IMR-90 (cell line): ENCODE measurements around the gene RTN4IP1. TPM values are rescaled to one million over a fixed set of nuclear protein-coding genes. Genes with fewer than 3 reads are reported as not detected.

Experiments
- ATAC-seq: fragments of 200-7000 bp; cut with Tn5 transposase; 2 replicates; pipeline ENCODE4 v1.9.1; 2020; ENCODE audit warnings: low read depth, mild to moderate bottlenecking, moderate library complexity
- BruUV-seq: library from RNA; stranded (reverse); fragments of 400-500 nt; replicated peaks from 2 replicates; lab custom pipeline; 2021; lab: Mats Ljungman, UMichigan
- CTCF ChIA-PET: fragments of 300-600 bp; formaldehyde crosslinking; extraction: SDS; loops from one replicate; lab custom pipeline; 2021; ENCODE audit warnings: antibody characterized with exemption; lab: Yijun Ruan, JAX
- POLR2A ChIA-PET: fragments of 300-600 bp; sonication (Branson Sonifier 250); formaldehyde crosslinking; loops from one replicate; lab custom pipeline; 2022; ENCODE audit warnings: antibody characterized with exemption; ENCODE audit not compliant: unreplicated experiment; lab: Charles Lee
- DNase-seq: peaks from one replicate; pipeline ENCODE4 v3.0.0; 2013
- H2AFZ ChIP-seq: replicated peaks from 2 replicates; pipeline ENCODE3; 2013; ENCODE audit warnings: low read length, mild to moderate bottlenecking; ENCODE audit not compliant: poor library complexity
- H2AK5ac ChIP-seq: 2 replicates; pipeline ENCODE4 v1.6.1; 2013; ENCODE audit warnings: low read depth, low read length, inconsistent platforms
- H2AK9ac ChIP-seq: replicated peaks from 2 replicates; pipeline ENCODE3; 2013; ENCODE audit warnings: mild to moderate bottlenecking, low read depth, low read length, moderate library complexity; ENCODE audit not compliant: poor library complexity
- H2BK120ac ChIP-seq: 2 replicates; pipeline ENCODE4 v1.6.1; 2013; ENCODE audit warnings: low read depth, low read length, inconsistent platforms
- H2BK15ac ChIP-seq: 3 replicates; pipeline ENCODE4 v1.6.1; 2013; ENCODE audit warnings: low read depth, low read length, inconsistent platforms
- H2BK20ac ChIP-seq: 2 replicates; pipeline ENCODE4 v1.6.1; 2013; ENCODE audit warnings: low read depth, mild to moderate bottlenecking, inconsistent platforms, low read length, moderate library complexity
- H2BK5ac ChIP-seq: 2 replicates; pipeline ENCODE4 v1.6.1; 2013; ENCODE audit warnings: mild to moderate bottlenecking, low read depth, low read length, inconsistent platforms; ENCODE audit not compliant: poor library complexity, severe bottlenecking
- H3K14ac ChIP-seq: replicated peaks from 2 replicates; pipeline ENCODE4 v1.6.1; 2013; ENCODE audit warnings: low read depth, low read length, inconsistent platforms
- H3K18ac ChIP-seq: 2 replicates; pipeline ENCODE4 v1.6.1; 2013; ENCODE audit warnings: low read depth, low read length, control low read depth
- H3K23ac ChIP-seq: 2 replicates; pipeline ENCODE4 v1.6.1; 2013; ENCODE audit warnings: low read depth, low read length, inconsistent platforms
- H3K27ac ChIP-seq: 2 replicates; pipeline ENCODE4 v1.5.1; 2013; ENCODE audit warnings: mild to moderate bottlenecking, control low read depth, low read length; ENCODE audit not compliant: insufficient read depth
- H3K27me3 ChIP-seq: 2 replicates; pipeline ENCODE4 v1.6.1; 2013; ENCODE audit warnings: low read length; ENCODE audit not compliant: control insufficient read depth, insufficient read depth
- H3K36me3 ChIP-seq: 2 replicates; pipeline ENCODE4 v1.6.1; 2013; ENCODE audit warnings: low read length, mixed read lengths; ENCODE audit not compliant: control insufficient read depth, insufficient read depth
- H3K4ac ChIP-seq: 2 replicates; pipeline ENCODE4 v1.6.1; 2013; ENCODE audit warnings: low read depth, low read length, inconsistent platforms
- H3K4me1 ChIP-seq: 2 replicates; pipeline ENCODE4 v1.6.1; 2013; ENCODE audit warnings: low read length, mixed read lengths; ENCODE audit not compliant: control insufficient read depth, insufficient read depth
- H3K4me2 ChIP-seq: 2 replicates; pipeline ENCODE4 v1.6.1; 2013; ENCODE audit warnings: low read depth, mild to moderate bottlenecking, control low read depth, low read length, moderate library complexity
- H3K4me3 ChIP-seq: 2 replicates; pipeline ENCODE4 v1.5.1; 2013; ENCODE audit warnings: low read depth, mild to moderate bottlenecking, control low read depth, low read length, moderate library complexity; ENCODE audit not compliant: insufficient read depth
- H3K56ac ChIP-seq: 2 replicates; pipeline ENCODE4 v1.6.1; 2013; ENCODE audit warnings: low read length, inconsistent platforms; ENCODE audit not compliant: insufficient read depth; ENCODE audit errors: extremely low read depth
- H3K79me1 ChIP-seq, 2 experiments: 2 replicates each; pipeline ENCODE4 v1.6.1; 2013; ENCODE audit warnings: low read length in 2 of 2, inconsistent platforms in 1 of 2, low read depth in 1 of 2
- H3K9ac ChIP-seq: 2 replicates; pipeline ENCODE4 v1.6.1; 2013; ENCODE audit warnings: low read depth, low read length, control low read depth
- H3K9me1 ChIP-seq: 2 replicates; pipeline ENCODE4 v1.6.1; 2013; ENCODE audit warnings: low read length, inconsistent platforms; ENCODE audit not compliant: insufficient read depth
- H3K9me3 ChIP-seq: 2 replicates; pipeline ENCODE4 v1.6.1; 2013; ENCODE audit warnings: low read length; ENCODE audit not compliant: control insufficient read depth, insufficient read depth
- H4K20me1 ChIP-seq: 2 replicates; pipeline ENCODE4 v1.6.1; 2013; ENCODE audit warnings: low read length, inconsistent platforms; ENCODE audit not compliant: insufficient read depth
- H4K5ac ChIP-seq: 2 replicates; pipeline ENCODE4 v1.6.1; 2013; ENCODE audit warnings: mild to moderate bottlenecking, low read depth, low read length, control low read depth
- H4K8ac ChIP-seq, 2 experiments: 2 replicates each; pipeline ENCODE4 v1.6.1; 2013; ENCODE audit warnings: low read depth in 2 of 2, low read length in 2 of 2, control low read depth in 1 of 2, inconsistent platforms in 1 of 2
- H4K91ac ChIP-seq: 2 replicates; pipeline ENCODE4 v1.6.1; 2013; ENCODE audit warnings: low read depth, low read length, inconsistent platforms; ENCODE audit not compliant: insufficient read depth
- BHLHE40 ChIP-seq: fragments of 150-350 bp; IDR thresholded peaks from 2 replicates; pipeline ENCODE4 v1.6.1; 2016; ENCODE audit warnings: mild to moderate bottlenecking, low read depth, low read length
- CEBPB ChIP-seq: IDR thresholded peaks from 2 replicates; pipeline ENCODE4 v1.6.1; 2012; ENCODE audit warnings: low read depth, low read length, improper control_type of control experiment
- CTCF ChIP-seq: conservative IDR thresholded peaks from 2 replicates; pipeline ENCODE4 v1.5.1; 2012; ENCODE audit warnings: mild to moderate bottlenecking, low read depth, low read length, improper control_type of control experiment
- ELK1 ChIP-seq: fragments of 150-350 bp; IDR thresholded peaks from 2 replicates; pipeline ENCODE4 v1.6.1; 2016; ENCODE audit warnings: low read depth, mild to moderate bottlenecking, low read length, moderate library complexity, borderline replicate concordance
- MAFK ChIP-seq: IDR thresholded peaks from 2 replicates; pipeline ENCODE4 v1.6.1; 2012; ENCODE audit warnings: low read depth, low read length, improper control_type of control experiment
- NFE2L2 ChIP-seq: fragments of 150-350 bp; IDR thresholded peaks from 2 replicates; pipeline ENCODE4 v1.6.1; 2016; ENCODE audit warnings: low read depth, mild to moderate bottlenecking, low read length
- RAD21 ChIP-seq: IDR thresholded peaks from 2 replicates; pipeline ENCODE4 v1.6.1; 2012; ENCODE audit warnings: low read length, improper control_type of control experiment
- WGBS, 2 experiments: methylation state at CpG; one replicate each; pipeline versions ENCODE4 v1.1.5 to v1.1.7; 2013; ENCODE audit warnings: missing lambda C conversion rate in 2 of 2; ENCODE audit not compliant: insufficient read length in 1 of 2; ENCODE audit errors: extremely low coverage in 2 of 2; 5-methylcytosine and 5-hydroxymethylcytosine counted together
- dilution Hi-C: fragments of 300-500 bp; cut with HindIII; formaldehyde crosslinking; loops from one replicate; pipeline ENCODE4 v1.14.3; 2018; ENCODE audit warnings: low sequenced_read_pairs; ENCODE audit not compliant: unreplicated experiment
- in situ Hi-C: fragments of 300-500 bp; cut with MboI; formaldehyde crosslinking; loops from 3 replicates; pipeline ENCODE4 v1.14.3; 2019; ENCODE audit warnings: low sequenced_read_pairs, inconsistent platforms, mixed read lengths
- intact Hi-C: fragments of 100-400 bp; cut with micrococcal nuclease; formaldehyde crosslinking; loops from 2 replicates; pipeline ENCODE4 v1.10.0; 2022
- polyA plus RNA-seq, 3 experiments: library from polyadenylated mRNA; depleted of rRNA; stranded (reverse); fragments of >200 nt; gene quantifications; 2 replicates each; pipeline ENCODE4 v1.2.3, GENCODE V29; 2012; ENCODE audit warnings: low replicate concordance in 1 of 3
- total RNA-seq: library from RNA; depleted of rRNA; stranded (reverse); fragments of >200 nt; gene quantifications from 2 replicates; pipeline ENCODE4 v1.2.3, GENCODE V29; 2012

Gene RTN4IP1
- total and polyA plus RNA-seq, 2 of the 4 experiments (the other 2 are of a cell fraction): 5.7 to 9.9 TPM

- CTCF ChIA-PET: interaction anchor here (0.9 kb wide), 1 partner anchor 11 kb away, joined by 3 read pairs; no protein-coding TSS in a partner anchor
- no peak overlapping the region for H4K91ac ChIP-seq
- ATAC-seq (no peak), DNase-seq (no peak)
- H3K4ac ChIP-seq: no peak overlapping the region
- H4K20me1 ChIP-seq: no peaks in the 10 kb centered on the region
- H3K23ac ChIP-seq: no peak overlapping the region
- BruUV-seq: no TSS peak
- H2BK15ac ChIP-seq: no peak overlapping the region
- dilution Hi-C loops (no loop called here), in situ Hi-C loops (no loop called here), intact Hi-C loops (no loop called here)
- H2AK5ac ChIP-seq: no peak overlapping the region
- no peak overlapping the region for H3K56ac ChIP-seq
- H3K9me3 ChIP-seq: no peaks in the 10 kb centered on the region
- no peak overlapping the region for H4K5ac ChIP-seq
- H2BK120ac ChIP-seq: no peak overlapping the region
- peaks cover 4% of the 10 kb centered on the region; the same call in 1 of the 2 replicates for H3K36me3 ChIP-seq
- TF ChIP-seq RAD21 (no peak), BHLHE40 (no peak), MAFK (no peak), ELK1 (no peak), CTCF (no peak), NFE2L2 (no peak), CEBPB (no peak)
- H3K27me3 ChIP-seq: no peaks in the 10 kb centered on the region
- peaks cover 0 to 2% of the 10 kb centered on the region in 2 experiments; a peak in 1 of 4 replicates for H3K79me1 ChIP-seq
- no peaks in the 10 kb centered on the region for H3K4me1 ChIP-seq
- H2BK5ac ChIP-seq: no peak overlapping the region
- no peak overlapping the region for H2AK9ac ChIP-seq
- H4K8ac ChIP-seq: no peak overlapping the region
- no CpG with 5 or more reads among the region's 7 CpGs for whole genome bisulfite sequencing, 2 experiments
- no peak overlapping the region for H3K14ac ChIP-seq
- POLR2A ChIA-PET: no interaction called here
- H3K4me2 ChIP-seq: no peak overlapping the region
- H3K9ac ChIP-seq: no peak overlapping the region
- no peak overlapping the region for H2AFZ ChIP-seq
- H2BK20ac ChIP-seq: no peak overlapping the region
- no peak overlapping the region for H3K4me3 ChIP-seq
- H3K27ac ChIP-seq: no peak overlapping the region
- no peaks in the 10 kb centered on the region for H3K9me1 ChIP-seq
- H3K18ac ChIP-seq: no peak overlapping the region
Measured at GRCh38 chr6:106648651-106649308, 19.5 kb upstream of the RTN4IP1 start.
